Body of pancreas (tissue), 4 donors: ENCODE data around the gene SERF2.

ENCODE experiments used
- CTCF ChIP-seq, 7 experiments: fragments of 450-650 bp in 4 of 7; fragments of 200-600 bp in 3 of 7; sonication (generic) in 3 of 7; IDR thresholded peaks; one replicate each; pipeline ENCODE4 v1.5.1; 2016 to 2019; ENCODE audit warnings: antibody characterized with exemption in 7 of 7
- POLR2A ChIP-seq, 3 donors: fragments of 450-650 bp; IDR thresholded peaks; one replicate each; pipeline ENCODE4 v1.6.1; 2016; ENCODE audit warnings: antibody characterized with exemption in 3 of 3, mild to moderate bottlenecking in 2 of 3

GRCh38 chr15:43799209-43799944 lies 7.3 kb downstream of the SERF2 start:
- TF ChIP-seq CTCF (IDR thresholded peaks at IDR 0.05) (no peak), POLR2A (IDR thresholded peaks at IDR 0.05) (no peak)
